ENCODE measurements around the gene HOMEZ.

The HOMEZ gene

GRCh38 chr14:23308721-23309445 is 23.0 kb upstream of the HOMEZ start:
- DNase-seq (ENCODE audit: low spot score) = no peak

DNA sequence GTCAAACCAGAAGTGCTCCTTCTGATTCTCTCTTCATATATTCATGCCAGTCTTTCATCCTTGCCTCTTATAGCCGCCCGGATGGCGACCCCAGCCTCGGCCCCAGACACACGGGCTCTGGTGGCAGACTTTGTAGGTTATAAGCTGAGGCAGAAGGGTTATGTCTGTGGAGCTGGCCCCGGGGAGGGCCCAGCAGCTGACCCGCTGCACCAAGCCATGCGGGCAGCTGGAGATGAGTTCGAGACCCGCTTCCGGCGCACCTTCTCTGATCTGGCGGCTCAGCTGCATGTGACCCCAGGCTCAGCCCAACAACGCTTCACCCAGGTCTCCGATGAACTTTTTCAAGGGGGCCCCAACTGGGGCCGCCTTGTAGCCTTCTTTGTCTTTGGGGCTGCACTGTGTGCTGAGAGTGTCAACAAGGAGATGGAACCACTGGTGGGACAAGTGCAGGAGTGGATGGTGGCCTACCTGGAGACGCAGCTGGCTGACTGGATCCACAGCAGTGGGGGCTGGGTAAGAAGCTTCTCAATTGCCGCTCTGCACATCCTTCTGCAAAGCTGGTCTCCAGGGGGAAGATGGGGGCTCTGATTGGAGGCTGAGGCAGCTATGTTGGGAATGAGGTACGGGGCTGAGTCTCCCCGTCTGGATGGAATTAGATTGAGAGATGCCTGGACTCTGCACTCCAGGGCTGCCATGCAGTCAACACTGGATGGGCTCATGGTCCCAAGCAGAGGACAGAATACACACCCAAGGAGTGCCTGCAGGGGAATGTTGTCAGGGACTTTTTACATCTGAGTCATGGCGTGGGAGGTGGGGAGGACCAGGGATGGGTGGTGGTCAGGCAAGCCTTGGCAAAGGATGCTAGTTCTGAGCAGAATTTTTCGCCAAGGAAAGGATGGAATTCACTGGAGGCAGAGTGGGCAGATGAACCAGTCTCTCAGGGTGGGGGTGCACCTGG is 22.0 kb upstream of the HOMEZ start:
- DNase-seq (ENCODE audit: low spot score) = no peak

DNA sequence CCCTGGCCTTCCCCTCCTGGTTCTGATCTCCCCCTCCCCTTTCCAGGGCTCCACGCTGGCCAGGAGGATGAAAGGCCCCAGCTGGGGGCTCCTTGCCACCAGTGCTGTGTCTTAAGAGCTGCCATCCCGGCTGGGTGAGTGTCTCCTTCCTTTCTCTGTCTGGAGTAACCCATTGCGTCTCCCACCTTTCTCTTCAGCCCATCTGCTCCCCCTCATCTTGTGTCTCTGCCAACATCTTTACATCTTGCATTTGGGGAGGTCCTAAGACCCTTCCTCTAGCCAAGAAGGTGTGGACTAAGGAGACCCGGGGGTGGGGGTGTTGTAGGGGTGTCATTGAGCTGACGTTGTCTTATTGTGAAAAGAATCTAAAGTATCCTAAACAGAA is 21.2 kb upstream of the HOMEZ start:
- no peak for DNase-seq (ENCODE audit: low spot score)

DNA sequence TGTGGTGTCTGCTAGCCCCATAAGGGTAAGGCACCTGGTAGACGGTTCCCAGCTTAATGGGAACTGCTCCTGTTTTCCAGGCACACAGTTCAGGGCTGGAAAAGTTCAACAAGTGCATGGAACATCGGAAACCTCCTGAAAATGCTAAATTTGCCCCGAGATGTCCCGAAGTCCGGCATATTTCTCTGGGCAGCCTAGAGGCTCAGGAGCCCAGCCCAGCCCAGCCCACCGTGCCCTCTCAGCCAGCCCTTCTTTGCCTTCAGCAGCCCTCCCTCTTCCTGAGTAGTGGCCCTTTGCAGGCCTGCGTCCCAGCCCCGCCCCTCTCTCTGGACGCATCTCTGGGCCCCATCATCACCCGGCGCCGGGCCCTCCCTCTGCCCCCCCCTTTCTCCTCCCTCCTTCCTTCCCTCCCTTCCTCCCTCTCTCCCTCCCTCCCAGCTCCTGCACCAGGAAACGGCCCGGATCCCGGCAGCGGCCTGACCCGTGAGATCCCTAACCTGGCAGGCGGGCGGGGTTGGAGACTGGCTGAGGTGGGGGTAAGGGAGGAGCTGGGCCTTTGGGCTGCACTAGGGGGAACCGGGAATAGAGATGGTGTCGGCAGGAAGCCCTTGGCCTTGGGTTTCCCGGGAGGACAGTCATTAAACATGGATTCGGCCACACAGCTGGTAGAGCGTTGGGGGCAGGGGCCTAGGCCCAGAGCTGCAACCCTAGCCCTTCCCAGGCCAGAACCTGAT is 20.6 kb upstream of the HOMEZ start, which contains the start of gene BCL2L2:
Gene BCL2L2 (plus strand): TSS at position 422 of the 734 bp plus-strand sequence. CDS start 935 bp downstream, outside the sequence.
- DNase-seq (ENCODE audit: low spot score) = peak; percentile 86

DNA sequence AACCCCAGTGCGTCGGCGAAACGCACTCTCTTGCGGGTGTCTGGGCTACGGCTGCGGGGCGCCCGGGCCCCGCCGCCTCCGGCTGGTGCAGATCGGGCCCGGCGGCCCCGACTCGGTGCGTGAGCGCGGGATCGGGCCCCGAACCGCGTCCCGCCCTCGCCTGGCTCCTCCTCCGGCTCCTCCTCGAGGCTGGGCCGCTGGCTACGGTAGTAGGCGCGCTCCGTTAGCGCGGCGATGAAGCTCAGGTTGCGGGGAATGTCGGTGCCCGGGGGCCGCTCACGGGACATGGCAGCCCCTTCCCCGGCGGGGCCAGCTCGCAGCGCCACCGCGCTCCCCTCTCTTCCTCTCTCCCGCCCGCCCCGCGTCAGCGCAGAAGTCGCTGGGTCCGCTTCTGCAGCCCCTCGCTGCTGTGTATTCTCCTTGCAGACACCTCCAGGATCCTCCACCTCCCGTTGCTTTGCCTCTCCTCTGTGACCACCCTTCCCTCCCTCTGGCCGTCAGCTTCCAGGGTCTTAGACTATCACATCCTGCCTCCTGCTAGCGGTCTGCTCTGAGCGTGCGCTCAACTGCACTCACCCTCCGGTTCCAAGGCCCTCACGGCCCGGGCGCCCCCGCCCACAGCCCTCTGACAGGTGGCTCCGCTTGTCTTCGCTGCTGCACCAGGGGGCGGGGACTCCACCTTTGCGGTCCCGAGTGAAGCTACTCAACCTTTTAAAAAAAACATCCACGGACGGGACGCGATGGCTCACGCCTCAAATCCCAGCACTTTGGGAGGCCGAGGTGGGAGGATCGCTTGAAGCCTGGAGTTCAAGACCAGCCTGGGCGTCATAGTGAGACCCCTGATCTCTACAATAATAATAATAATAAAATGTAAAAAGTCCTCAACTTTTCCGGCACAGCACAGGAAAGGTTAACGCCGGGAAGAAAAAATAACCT is 16.6 kb upstream of the HOMEZ start, which contains the start of gene PPP1R3E:
Gene PPP1R3E (minus strand): TSS at position 570 of the 936 bp plus-strand sequence. CDS start 283 bp downstream, at position 287.
- DNase-seq (ENCODE audit: low spot score) = peak; percentile 85

DNA sequence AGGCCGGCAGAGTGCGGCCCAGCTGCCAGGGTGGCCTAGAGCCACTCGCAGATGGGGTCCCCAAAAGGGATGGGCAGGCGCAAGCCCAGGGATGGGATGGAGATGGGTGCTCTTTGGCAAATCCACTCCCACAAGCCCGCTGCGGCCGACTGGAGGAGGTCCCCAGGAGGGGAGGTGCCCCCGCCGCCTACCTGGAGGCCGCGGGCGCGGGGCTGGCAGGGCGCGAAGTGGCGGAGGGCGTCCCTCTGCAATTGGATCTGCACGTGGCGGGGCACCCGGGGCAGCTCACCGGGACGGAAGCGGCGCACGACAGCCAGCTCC is 16.0 kb upstream of the HOMEZ start:
- DNase-seq (ENCODE audit: low spot score) = no peak

- DNase-seq (ENCODE audit: low spot score) = peak; percentile 98
Observed at GRCh38 chr14:23301288-23301968, 15.5 kb upstream of the HOMEZ start.

- DNase-seq (ENCODE audit: low spot score) = no peak
Observed at GRCh38 chr14:23300687-23301223, 14.8 kb upstream of the HOMEZ start.

GRCh38 chr14:23299986-23300686 is 14.2 kb upstream of the HOMEZ start:
- DNase-seq (ENCODE audit: low spot score) = no peak

DNA sequence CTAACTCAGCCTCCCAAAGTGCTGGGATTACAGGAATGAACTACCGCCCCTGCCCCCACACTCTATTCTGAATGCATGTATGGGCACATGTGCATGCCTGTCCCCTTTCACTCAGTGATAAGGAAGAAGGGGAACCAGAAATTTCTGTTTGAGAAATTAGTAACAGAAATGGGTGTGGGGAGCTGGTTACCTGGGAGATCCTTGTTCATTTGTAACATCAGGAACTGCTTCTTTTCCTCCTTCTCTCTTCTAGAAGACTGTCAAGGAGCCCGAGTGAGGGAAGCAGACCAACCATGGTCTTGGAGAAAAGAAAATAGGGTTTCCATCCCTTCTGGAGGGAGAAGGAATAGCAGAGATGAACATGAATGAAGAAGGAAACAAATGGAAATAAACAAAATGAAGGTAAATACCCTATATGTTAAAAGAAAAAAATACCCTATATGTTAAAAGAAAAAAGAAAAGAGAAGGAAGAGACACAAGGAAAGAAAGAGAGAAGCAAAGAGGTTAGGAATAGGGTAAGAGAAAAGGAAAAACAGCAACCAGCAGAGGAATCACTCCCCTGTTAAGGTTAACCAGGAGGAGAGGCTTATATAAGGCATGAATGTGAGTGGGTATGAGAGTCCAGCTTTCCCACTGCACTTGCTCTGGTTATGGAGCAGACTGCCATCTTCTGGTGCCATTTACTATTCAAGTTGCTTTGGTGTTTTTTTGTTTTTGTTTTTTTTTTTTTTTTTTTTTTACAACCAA is 13.5 kb upstream of the HOMEZ start:
- DNase-seq (ENCODE audit: low spot score) = peak; percentile 42

GRCh38 chr14:23297611-23298277 is 11.8 kb upstream of the HOMEZ start:
- DNase-seq (ENCODE audit: low spot score) = no peak

GRCh38 chr14:23297096-23297495 is 11.2 kb upstream of the HOMEZ start:
- DNase-seq (ENCODE audit: low spot score) = no peak

DNA sequence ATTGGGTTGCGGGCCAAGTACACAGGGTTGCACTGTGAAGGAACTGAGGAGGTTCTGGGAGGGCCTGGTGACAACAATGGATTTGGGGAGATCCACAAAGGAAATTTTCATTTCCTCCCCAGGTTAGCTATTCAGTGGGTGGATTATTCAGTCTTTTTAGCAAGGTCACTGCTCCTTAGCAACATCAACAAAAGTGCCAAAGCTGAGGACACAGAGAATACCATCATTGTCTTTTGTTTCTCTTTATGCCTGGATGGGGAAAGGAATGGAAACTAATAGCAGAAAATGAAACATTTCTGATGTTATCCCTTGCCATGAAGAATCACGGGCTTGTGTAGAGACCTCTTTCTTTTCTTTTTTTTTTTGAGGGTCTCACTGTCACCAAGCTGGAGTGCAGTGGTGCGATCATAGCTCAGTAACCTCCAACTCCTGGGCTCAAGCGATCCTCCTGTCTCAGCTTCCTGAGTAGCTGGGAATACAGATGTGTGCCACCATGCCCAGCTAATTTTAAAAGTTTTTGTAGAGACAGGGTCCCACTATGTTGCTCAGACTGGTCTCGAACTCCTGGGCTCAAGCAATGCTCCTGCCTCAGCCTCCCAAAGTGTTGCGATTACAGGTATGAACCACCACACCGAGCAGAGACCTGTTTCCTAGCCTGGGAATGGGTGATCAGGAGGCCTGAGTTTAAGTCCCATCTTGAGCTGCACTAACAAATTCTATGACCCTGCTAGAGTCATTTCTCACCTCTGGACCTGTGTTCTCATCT is 10.3 kb upstream of the HOMEZ start:
- no peak for DNase-seq (ENCODE audit: low spot score)

- peak; percentile 70 for DNase-seq (ENCODE audit: low spot score)
Observed at GRCh38 chr14:23294734-23295561, 9.0 kb upstream of the HOMEZ start.

DNA sequence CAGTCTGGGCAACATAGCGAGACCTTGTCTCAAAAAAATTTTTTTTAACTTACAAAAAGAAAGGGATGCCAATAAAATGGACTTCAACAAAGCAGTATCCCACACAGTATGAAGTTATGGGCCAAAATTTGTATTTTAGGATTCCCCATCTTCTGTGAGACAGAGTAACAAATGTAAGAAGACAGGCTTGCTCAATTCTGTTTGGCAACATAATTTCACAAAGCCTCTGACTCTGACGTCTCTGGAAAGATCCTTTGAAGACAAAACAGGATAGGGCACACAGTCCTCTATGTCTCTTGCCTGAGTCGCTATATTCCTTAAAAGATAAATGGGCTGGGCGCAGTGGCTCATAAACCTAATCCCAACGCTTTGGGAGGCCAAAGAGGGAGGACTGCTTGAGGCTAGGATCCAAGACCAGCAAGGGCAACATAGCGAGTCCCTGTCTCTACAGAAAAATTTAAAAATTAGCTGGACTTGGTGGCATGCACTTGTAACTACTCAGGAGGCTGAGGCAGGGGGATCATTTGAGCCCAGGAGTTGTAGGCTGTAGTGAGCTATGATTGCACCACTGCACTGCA is 1.1 kb upstream of the HOMEZ start:
- DNase-seq (ENCODE audit: low spot score) = no peak

GRCh38 chr14:23285530-23286019 is 357 bp downstream of the HOMEZ start:
- DNase-seq (ENCODE audit: low spot score) = no peak
